ENCODE measurements around the gene SIAH3. TPM values are rescaled to one million over a fixed set of nuclear protein-coding genes. Genes with fewer than 3 reads are reported as not detected.
A peak's percentile ranks its signal among the peaks of the same experiment; 100 is the strongest.

Gene SIAH3
- total RNA-seq, 2 experiments from 2014 or later, result not detected

GRCh38 chr13:45826731-45827130, 24.8 kb downstream of the SIAH3 start:
- Mint-ChIP-seq H3K27me3 (no peaks in the 10 kb centered on the region), H3K9me3 (ENCODE audit: low read depth) (no peaks in the 10 kb centered on the region), H3K27ac (no peak overlapping the region), H3K36me3 (no peaks in the 10 kb centered on the region), H3K4me3 (no peak overlapping the region), H3K4me1 (peaks cover 4% of the 10 kb centered on the region)
- DNase-seq (peak; percentile 4), ATAC-seq (no peak)
- CTCF ChIA-PET, result no interaction called here

GRCh38 chr13:45825387-45825650, 26.2 kb downstream of the SIAH3 start:
- no peaks in the 10 kb centered on the region for H3K36me3 Mint-ChIP-seq
- no peak for DNase-seq
- no peak for ATAC-seq
- H3K4me3 Mint-ChIP-seq, result no peak overlapping the region
- H3K4me1 Mint-ChIP-seq, result peaks cover 4% of the 10 kb centered on the region
- no peaks in the 10 kb centered on the region for H3K9me3 Mint-ChIP-seq (ENCODE audit: low read depth)
- CTCF ChIA-PET, result no interaction called here
- H3K27ac Mint-ChIP-seq, result no peak overlapping the region
- H3K27me3 Mint-ChIP-seq, result no peaks in the 10 kb centered on the region

- no peak for ATAC-seq
- Mint-ChIP-seq H3K27me3 (no peaks in the 10 kb centered on the region), H3K4me1 (peaks cover 4% of the 10 kb centered on the region), H3K36me3 (no peaks in the 10 kb centered on the region), H3K4me3 (no peak overlapping the region), H3K9me3 (ENCODE audit: low read depth) (no peaks in the 10 kb centered on the region), H3K27ac (no peak overlapping the region)
- CTCF ChIA-PET, result no interaction called here
- DNase-seq, result no peak
Measured at GRCh38 chr13:45823583-45823982, 28.0 kb downstream of the SIAH3 start.

GRCh38 chr13:45821811-45822210, 29.7 kb downstream of the SIAH3 start:
- no peak overlapping the region for H3K27ac Mint-ChIP-seq

GRCh38 chr13:45820106-45820838, 31.3 kb downstream of the SIAH3 start:
- Mint-ChIP-seq H3K27ac (no peak overlapping the region), H3K36me3 (no peaks in the 10 kb centered on the region)
- CTCF ChIA-PET, result no interaction called here

More at GRCh38 chr13:45821811-45822210, 29.7 kb downstream of the SIAH3 start:
- ATAC-seq (no peak), DNase-seq (no peak)
- Mint-ChIP-seq H3K27me3 (no peaks in the 10 kb centered on the region), H3K4me1 (peaks cover 3% of the 10 kb centered on the region), H3K4me3 (no peak overlapping the region), H3K36me3 (no peaks in the 10 kb centered on the region), H3K9me3 (ENCODE audit: low read depth) (no peaks in the 10 kb centered on the region)
- CTCF ChIA-PET, result no interaction called here

DNA sequence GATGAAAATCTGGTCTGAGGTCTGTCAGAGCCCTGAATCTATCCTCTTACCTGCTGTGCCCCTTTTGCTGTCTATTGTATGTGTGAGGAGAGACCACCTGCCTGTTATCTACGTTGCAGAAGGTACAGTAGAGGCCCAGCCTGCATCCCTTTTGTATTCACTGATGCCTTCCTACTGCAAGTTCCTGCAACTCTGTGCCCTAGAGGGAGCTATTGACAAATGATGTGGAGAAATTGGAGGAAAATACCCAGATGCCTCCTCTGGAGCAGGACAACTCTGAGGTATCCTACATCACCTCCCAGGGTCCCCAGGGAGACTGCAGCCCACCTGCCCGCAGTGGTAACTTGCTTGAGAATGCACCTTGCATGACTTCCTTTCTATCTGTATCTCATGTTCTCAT, 33.7 kb downstream of the SIAH3 start:
- Mint-ChIP-seq H3K4me1 (no peaks in the 10 kb centered on the region), H3K27me3 (no peaks in the 10 kb centered on the region), H3K36me3 (no peaks in the 10 kb centered on the region), H3K4me3 (no peak overlapping the region), H3K9me3 (ENCODE audit: low read depth) (no peaks in the 10 kb centered on the region), H3K27ac (no peak overlapping the region)
- CTCF ChIA-PET, result no interaction called here
- DNase-seq, result no peak
- no peak for ATAC-seq

More at GRCh38 chr13:45820106-45820838, 31.3 kb downstream of the SIAH3 start:
- Mint-ChIP-seq H3K4me1 (no peaks in the 10 kb centered on the region), H3K27me3 (no peaks in the 10 kb centered on the region), H3K4me3 (no peak overlapping the region), H3K9me3 (ENCODE audit: low read depth) (no peaks in the 10 kb centered on the region)
- ATAC-seq (no peak), DNase-seq (no peak)

DNA sequence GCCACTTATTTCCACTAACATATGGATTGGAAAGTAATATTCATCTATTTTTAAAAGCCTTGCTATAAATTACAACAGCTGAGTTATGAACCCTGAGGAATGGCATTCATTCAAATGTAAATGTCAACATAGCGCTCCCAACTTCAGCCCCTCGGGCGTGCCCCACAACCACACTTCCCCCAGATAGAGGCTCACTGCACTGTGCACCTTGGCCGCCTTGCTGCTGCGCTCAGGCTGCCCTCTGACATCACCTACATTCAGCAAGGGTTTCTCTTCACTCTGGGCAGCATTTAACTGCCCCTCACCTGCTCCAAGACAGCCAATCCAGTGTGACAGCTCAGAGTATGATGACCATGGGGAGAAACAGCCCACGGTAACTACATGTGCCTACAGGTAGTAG, 35.1 kb downstream of the SIAH3 start:
- H3K36me3 Mint-ChIP-seq, result no peaks in the 10 kb centered on the region
- no peaks in the 10 kb centered on the region for H3K9me3 Mint-ChIP-seq (ENCODE audit: low read depth)
- CTCF ChIA-PET, result no interaction called here
- H3K27ac Mint-ChIP-seq, result no peak overlapping the region
- no peaks in the 10 kb centered on the region for H3K27me3 Mint-ChIP-seq
- no peak for DNase-seq
- H3K4me1 Mint-ChIP-seq, result no peaks in the 10 kb centered on the region
- no peak for ATAC-seq
- no peak overlapping the region for H3K4me3 Mint-ChIP-seq

- no peaks in the 10 kb centered on the region for H3K36me3 Mint-ChIP-seq
- ATAC-seq, result no peak
- no peak overlapping the region for H3K27ac Mint-ChIP-seq
- H3K4me1 Mint-ChIP-seq, result peaks cover 4% of the 10 kb centered on the region
- no peaks in the 10 kb centered on the region for H3K27me3 Mint-ChIP-seq
- no peak for DNase-seq
- no peak overlapping the region for H3K4me3 Mint-ChIP-seq
- no peaks in the 10 kb centered on the region for H3K9me3 Mint-ChIP-seq (ENCODE audit: low read depth)
- CTCF ChIA-PET, result no interaction called here
Measured at GRCh38 chr13:45812695-45813372, 38.7 kb downstream of the SIAH3 start.

DNA sequence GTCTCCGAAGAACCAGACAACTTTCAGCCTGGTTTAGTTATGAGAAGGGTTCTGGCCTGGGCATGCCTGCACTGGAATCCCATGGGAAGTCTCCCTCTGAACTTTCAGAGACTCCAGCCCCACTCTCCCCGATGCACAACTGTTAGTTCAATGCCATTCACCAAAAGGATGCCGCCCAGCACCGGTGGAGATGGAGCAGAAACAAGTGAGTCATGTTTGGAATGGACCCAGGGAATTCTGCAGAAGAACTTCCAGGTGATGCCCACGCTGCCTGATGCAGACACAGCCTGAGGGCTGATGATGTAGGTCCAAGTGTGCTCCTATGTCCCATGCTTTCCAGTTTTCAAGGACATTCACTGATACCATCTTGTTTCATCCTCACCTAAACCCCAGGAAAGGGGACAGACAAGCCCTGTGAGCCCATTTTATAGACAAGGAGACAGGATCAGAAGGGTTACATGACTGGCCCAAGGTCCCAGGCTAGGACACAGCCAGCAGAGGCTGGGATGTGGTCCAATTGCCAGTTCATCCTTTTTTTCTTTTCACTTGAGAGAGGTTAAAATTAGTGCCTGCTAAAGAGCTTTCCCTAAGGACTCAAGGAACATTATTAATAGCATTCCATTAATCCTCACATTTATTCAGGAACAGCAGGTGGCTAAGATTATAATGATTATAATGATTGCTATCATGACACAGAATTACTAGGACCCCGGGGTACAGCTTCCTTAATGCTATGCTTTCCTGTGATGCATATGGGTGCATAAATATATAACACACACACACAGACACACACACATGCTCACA, 39.5 kb downstream of the SIAH3 start:
- Mint-ChIP-seq H3K9me3 (ENCODE audit: low read depth) (no peaks in the 10 kb centered on the region), H3K27ac (no peak overlapping the region), H3K4me1 (peaks cover 4% of the 10 kb centered on the region), H3K4me3 (no peak overlapping the region), H3K36me3 (no peaks in the 10 kb centered on the region), H3K27me3 (no peaks in the 10 kb centered on the region)
- ATAC-seq (no peak), DNase-seq (no peak)
- CTCF ChIA-PET, result no interaction called here

DNA sequence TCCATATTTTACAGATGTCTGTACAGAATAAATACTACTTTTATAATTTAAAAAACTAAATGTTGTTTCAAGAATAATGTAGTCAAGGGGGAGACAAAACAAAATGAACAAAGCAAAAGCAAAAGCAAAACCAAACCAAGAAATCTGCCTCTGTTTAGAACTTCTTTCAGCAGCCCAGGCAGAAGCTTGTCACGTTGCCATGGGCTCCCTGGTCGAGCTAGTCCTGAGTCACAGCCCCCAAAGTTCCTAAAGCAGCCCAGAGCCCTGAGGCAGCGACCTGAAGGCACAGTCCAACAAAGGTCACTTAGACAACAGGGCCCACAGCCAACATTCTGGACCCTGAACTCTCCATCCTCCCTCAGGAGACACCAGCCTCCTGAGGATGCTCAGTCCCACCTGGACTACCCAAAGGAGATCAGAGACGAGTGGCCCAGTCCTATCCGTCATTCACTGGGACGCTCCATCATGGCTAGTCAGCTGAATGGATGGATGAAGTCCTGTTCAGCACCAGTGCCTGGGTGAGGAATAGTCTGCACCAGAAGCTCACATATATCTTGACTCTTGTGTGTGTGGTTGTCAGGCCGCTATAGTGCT, 41.7 kb downstream of the SIAH3 start:
- H3K36me3 Mint-ChIP-seq, result no peaks in the 10 kb centered on the region
- no peaks in the 10 kb centered on the region for H3K27me3 Mint-ChIP-seq
- peak overlapping the region; percentile 30 for H3K27ac Mint-ChIP-seq
- no peaks in the 10 kb centered on the region for H3K9me3 Mint-ChIP-seq (ENCODE audit: low read depth)
- H3K4me1 Mint-ChIP-seq, result peaks cover 4% of the 10 kb centered on the region
- peak overlapping the region; percentile 23 for H3K4me3 Mint-ChIP-seq
- DNase-seq (peak; percentile 42), ATAC-seq (peak; percentile 66)
- CTCF ChIA-PET, result no interaction called here

GRCh38 chr13:45808925-45809324, 42.6 kb downstream of the SIAH3 start:
- CTCF ChIA-PET, result no interaction called here

GRCh38 chr13:45807520-45808099, 43.9 kb downstream of the SIAH3 start:
- Mint-ChIP-seq H3K9me3 (ENCODE audit: low read depth) (no peaks in the 10 kb centered on the region), H3K27ac (no peak overlapping the region), H3K36me3 (no peaks in the 10 kb centered on the region), H3K27me3 (no peaks in the 10 kb centered on the region), H3K4me3 (no peak overlapping the region), H3K4me1 (peaks cover 4% of the 10 kb centered on the region)
- CTCF ChIA-PET, result interaction anchor here (0.8 to 2.3 kb wide), 5 partner anchors 16 to 514 kb away, joined by 3 to 10 read pairs (median 5); no protein-coding TSS in a partner anchor
- ATAC-seq, result peak; percentile 53
- peak; percentile 51 for DNase-seq

More at GRCh38 chr13:45808925-45809324, 42.6 kb downstream of the SIAH3 start:
- Mint-ChIP-seq H3K9me3 (ENCODE audit: low read depth) (no peaks in the 10 kb centered on the region), H3K4me1 (peaks cover 4% of the 10 kb centered on the region), H3K27me3 (no peaks in the 10 kb centered on the region), H3K27ac (no peak overlapping the region), H3K36me3 (no peaks in the 10 kb centered on the region), H3K4me3 (no peak overlapping the region)
- DNase-seq (no peak), ATAC-seq (no peak)

DNA sequence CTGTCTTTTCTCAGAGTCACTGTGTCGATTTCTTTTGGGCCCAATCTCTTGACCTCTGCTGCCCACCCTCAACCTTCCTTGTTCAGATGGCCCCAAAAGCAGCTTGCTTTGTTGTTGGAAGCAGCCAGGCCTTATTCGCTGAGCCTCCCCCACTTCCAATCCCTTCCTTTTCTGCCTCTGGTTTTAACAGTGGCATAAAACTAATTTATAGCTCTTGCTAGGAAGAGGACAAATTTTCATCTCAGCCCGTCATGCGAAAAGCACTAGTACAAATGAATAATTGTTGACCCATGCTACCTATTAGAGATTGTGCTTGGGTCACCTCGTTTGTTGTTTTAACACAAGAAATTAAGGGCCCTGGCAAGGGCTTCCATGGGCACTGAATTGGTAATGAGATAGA, 51.1 kb downstream of the SIAH3 start:
- ATAC-seq (no peak), DNase-seq (no peak)
- Mint-ChIP-seq H3K4me1 (no peaks in the 10 kb centered on the region), H3K9me3 (ENCODE audit: low read depth) (no peaks in the 10 kb centered on the region), H3K27me3 (no peaks in the 10 kb centered on the region), H3K4me3 (no peak overlapping the region), H3K27ac (no peak overlapping the region), H3K36me3 (no peaks in the 10 kb centered on the region)
- CTCF ChIA-PET, result no interaction called here
